ENCODE data around the gene IHH.

Gene IHH

GRCh38 chr2:219023045-219023605 is 37.6 kb downstream of the IHH start:
- TF ChIP-seq CTCF (IDR thresholded peaks at IDR 0.05; ENCODE audit: low read depth, low read length), result no peak
- Histone ChIP-seq H3K4me3 (ENCODE audit: low read depth, low read length) (no peak overlapping the region), H3K36me3 (no peaks in the 10 kb centered on the region), H3K27me3 (ENCODE audit: insufficient read depth, low read depth, severe bottlenecking) (no peaks in the 10 kb centered on the region), H3K27ac (no peak overlapping the region), H3K9me3 (ENCODE audit: severe bottlenecking) (no peaks in the 10 kb centered on the region)
- DNase-seq, result no peak

GRCh38 chr2:219022616-219023015 is 38.1 kb downstream of the IHH start:
- DNase-seq, result no peak
- TF ChIP-seq CTCF (IDR thresholded peaks at IDR 0.05; ENCODE audit: low read depth, low read length), result no peak
- no peaks in the 10 kb centered on the region for H3K36me3 ChIP-seq
- no peaks in the 10 kb centered on the region for H3K27me3 ChIP-seq (ENCODE audit: insufficient read depth, low read depth, severe bottlenecking)
- H3K9me3 ChIP-seq (ENCODE audit: severe bottlenecking), result no peaks in the 10 kb centered on the region
- no peak overlapping the region for H3K27ac ChIP-seq
- H3K4me3 ChIP-seq (ENCODE audit: low read depth, low read length), result no peak overlapping the region

GRCh38 chr2:219022041-219022440 is 38.7 kb downstream of the IHH start:
- Histone ChIP-seq H3K27me3 (ENCODE audit: insufficient read depth, low read depth, severe bottlenecking) (no peaks in the 10 kb centered on the region), H3K4me3 (ENCODE audit: low read depth, low read length) (no peak overlapping the region), H3K27ac (no peak overlapping the region), H3K36me3 (no peaks in the 10 kb centered on the region), H3K9me3 (ENCODE audit: severe bottlenecking) (no peaks in the 10 kb centered on the region)
- TF ChIP-seq CTCF (IDR thresholded peaks at IDR 0.05; ENCODE audit: low read depth, low read length), result no peak
- no peak for DNase-seq

- no peaks in the 10 kb centered on the region for H3K27me3 ChIP-seq (ENCODE audit: insufficient read depth, low read depth, severe bottlenecking)
- no peak overlapping the region for H3K4me3 ChIP-seq (ENCODE audit: low read depth, low read length)
- no peaks in the 10 kb centered on the region for H3K36me3 ChIP-seq
- no peak for TF ChIP-seq CTCF (IDR thresholded peaks at IDR 0.05; ENCODE audit: low read depth, low read length)
- no peak overlapping the region for H3K27ac ChIP-seq
- H3K9me3 ChIP-seq (ENCODE audit: severe bottlenecking), result no peaks in the 10 kb centered on the region
- DNase-seq, result no peak
Observed at GRCh38 chr2:219021591-219021990, 39.1 kb downstream of the IHH start.

GRCh38 chr2:219020604-219021365 is 39.9 kb downstream of the IHH start:
- Histone ChIP-seq H3K4me3 (ENCODE audit: low read depth, low read length) (no peak overlapping the region), H3K27ac (no peak overlapping the region), H3K27me3 (ENCODE audit: insufficient read depth, low read depth, severe bottlenecking) (no peaks in the 10 kb centered on the region), H3K9me3 (ENCODE audit: severe bottlenecking) (no peaks in the 10 kb centered on the region), H3K36me3 (no peaks in the 10 kb centered on the region)
- DNase-seq, result no peak
- no peak for TF ChIP-seq CTCF (IDR thresholded peaks at IDR 0.05; ENCODE audit: low read depth, low read length)
